ENCODE measurements around the gene AANAT.

DNA sequence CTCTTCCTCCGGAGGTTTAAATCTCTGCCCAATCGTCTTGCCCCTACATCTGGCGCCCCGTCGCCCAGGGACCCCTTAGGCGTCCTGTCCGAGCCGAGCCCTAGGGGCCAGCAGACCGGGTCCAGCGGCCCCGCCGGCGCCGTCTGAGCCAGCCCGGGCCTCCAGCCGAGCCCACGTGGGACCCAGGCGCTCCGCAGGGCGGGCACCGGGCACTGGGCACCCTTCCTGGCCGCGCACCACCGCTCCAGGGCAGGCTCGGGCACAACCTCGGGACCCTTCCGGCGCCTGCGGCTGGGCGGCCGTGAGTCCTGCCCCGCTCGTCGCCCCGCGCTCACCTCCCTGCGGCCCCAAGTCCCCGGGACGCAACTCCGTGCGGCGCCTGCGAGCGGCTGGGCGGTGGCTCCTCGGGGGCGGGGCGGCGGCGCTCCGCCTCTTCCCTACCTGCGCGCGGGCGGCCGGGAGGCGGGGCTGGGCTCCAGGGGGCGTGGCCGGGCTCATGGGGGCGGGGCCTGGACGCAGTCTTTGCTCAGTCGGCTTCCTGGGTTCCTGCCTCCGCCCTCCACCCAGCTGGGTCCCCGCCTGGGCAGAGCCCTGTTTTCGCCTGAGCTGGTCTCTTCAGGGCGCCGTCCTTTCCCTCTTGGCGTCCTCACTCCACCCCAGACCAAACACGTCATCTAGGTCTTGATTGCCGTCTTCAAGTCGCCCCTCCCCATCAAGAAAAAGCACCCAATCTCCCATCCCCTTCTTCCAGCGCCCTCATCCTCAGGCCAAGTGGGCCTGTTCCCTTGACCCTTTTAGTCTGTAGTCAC lies 33.8 kb downstream of the AANAT start, which contains the start of gene RHBDF2:
- TF ChIP-seq, protein P1, sequence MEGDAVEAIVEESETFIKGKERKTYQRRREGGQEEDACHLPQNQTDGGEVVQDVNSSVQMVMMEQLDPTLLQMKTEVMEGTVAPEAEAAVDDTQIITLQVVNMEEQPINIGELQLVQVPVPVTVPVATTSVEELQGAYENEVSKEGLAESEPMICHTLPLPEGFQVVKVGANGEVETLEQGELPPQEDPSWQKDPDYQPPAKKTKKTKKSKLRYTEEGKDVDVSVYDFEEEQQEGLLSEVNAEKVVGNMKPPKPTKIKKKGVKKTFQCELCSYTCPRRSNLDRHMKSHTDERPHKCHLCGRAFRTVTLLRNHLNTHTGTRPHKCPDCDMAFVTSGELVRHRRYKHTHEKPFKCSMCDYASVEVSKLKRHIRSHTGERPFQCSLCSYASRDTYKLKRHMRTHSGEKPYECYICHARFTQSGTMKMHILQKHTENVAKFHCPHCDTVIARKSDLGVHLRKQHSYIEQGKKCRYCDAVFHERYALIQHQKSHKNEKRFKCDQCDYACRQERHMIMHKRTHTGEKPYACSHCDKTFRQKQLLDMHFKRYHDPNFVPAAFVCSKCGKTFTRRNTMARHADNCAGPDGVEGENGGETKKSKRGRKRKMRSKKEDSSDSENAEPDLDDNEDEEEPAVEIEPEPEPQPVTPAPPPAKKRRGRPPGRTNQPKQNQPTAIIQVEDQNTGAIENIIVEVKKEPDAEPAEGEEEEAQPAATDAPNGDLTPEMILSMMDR (IDR thresholded peaks at IDR 0.05) = no peak
- TF ChIP-seq EP300 (IDR thresholded peaks at IDR 0.05) = no peak
- peak; percentile 46 to 65 for TF ChIP-seq POLR2A (IDR thresholded peaks at IDR 0.05)
- no peak for TF ChIP-seq POLR2AphosphoS5 (IDR thresholded peaks at IDR 0.05)
